ENCODE results near the gene MAGIX. TPM values are rescaled to one million over a fixed set of nuclear protein-coding genes. Genes with fewer than 3 reads are reported as not detected.
"Not testable (repeated sequence)": the region's sequence is repeated elsewhere in the genome, so short reads cannot be mapped to it uniquely, and the experiment has no call there.

Gene MAGIX
- 1 to 10 TPM in 1 of 2 experiments, under 1 TPM in 1; 0.97 to 1.5 TPM for total RNA-seq

DNA sequence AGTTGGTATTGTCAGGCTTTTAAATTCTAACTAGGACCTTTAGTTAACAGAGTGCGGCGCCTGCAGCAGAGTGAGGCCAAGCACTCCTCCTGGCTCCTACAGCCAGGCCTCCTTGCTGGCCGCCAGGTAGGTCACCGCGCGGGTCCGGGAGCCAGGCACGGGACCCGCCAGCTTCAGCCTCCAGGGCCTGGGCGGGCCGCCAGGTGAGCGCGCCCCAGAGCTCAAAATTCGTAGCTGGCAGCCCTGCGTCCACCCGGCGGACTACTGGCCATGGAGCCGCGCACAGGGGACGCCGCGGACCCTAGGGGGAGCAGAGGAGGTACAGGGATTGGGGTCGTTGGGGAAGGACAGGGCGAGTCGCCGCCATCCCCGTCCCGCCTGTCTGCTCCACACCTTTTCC is at the start of gene MAGIX:
Gene MAGIX, plus strand, starts transcription at position 139 of the 400 bp plus-strand sequence. Its CDS starts 132 bp downstream, at position 271.
- Mint-ChIP-seq H3K4me3 (peak within 1 kb of the TSS; percentile 56), H3K27me3 (ENCODE audit: low read depth) (no peaks in the 10 kb centered on the region), H3K27ac (peak within 1 kb of the TSS; percentile 72), H3K4me1 (ENCODE audit: low read depth) (peaks cover 33% of the 10 kb centered on the region), H3K36me3 (ENCODE audit: low read depth) (no peaks in the 10 kb centered on the region), H3K9me3 (ENCODE audit: insufficient read depth) (no peaks in the 10 kb centered on the region)
- CTCF ChIA-PET = interaction anchor here (1.1 kb wide), 1 partner anchor 21 kb away, joined by 4 read pairs; no protein-coding TSS in a partner anchor
- ATAC-seq = no peak
- DNase-seq = no peak
- POLR2A ChIA-PET = interaction anchor here (0.7 kb wide), 1 partner anchor 72 kb away, joined by 3 read pairs; the partner anchor contains the start of gene CCDC22

DNA sequence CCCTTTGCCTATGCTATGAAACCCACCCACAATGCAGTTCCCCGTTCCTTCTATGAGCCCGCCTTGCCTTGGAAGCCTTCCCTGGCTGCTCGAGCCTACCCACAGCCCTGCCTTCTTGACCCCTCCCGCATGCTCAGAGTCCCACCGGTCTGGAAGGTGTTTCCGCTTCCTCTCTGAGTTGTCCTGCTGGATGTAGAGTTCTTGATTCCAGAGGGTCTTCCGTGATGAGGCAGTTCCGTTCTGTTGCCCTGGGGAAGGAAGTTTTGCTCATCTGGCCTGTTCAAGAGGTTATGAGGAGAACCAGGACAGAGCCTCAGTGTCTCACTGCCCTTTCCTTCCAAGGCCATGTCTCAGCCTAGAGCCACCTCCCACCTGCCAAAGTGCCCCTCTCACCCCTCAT is 46.5 kb upstream of the MAGIX start:
- DNase-seq (no peak), ATAC-seq (no peak)
- CTCF ChIA-PET = no interaction called here
- Mint-ChIP-seq H3K27ac (peak overlapping the region; percentile 81), H3K9me3 (ENCODE audit: insufficient read depth) (no peaks in the 10 kb centered on the region), H3K36me3 (ENCODE audit: low read depth) (peaks cover 41% of the 10 kb centered on the region), H3K27me3 (ENCODE audit: low read depth) (no peaks in the 10 kb centered on the region), H3K4me1 (ENCODE audit: low read depth) (peaks cover 19% of the 10 kb centered on the region), H3K4me3 (no peak overlapping the region)
- POLR2A ChIA-PET = no interaction called here

DNA sequence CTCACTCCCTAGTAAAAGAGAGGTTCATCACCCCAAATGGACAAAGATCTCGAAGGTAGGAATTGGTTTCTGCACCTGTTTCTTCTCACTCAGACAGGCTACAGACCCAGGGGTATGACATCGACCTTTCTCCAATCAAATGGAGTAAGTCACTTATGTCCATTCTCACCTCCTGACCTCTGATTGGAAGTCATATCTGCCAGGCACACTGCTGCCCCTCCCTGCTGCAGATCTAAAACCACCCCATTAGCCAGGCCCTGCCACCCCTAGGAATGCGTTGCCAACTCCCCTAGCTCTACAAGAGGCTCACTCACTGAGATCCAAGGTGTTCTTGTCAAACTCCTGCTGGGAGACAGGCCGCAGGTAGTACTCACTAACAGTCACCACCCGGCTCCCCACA is 45.8 kb upstream of the MAGIX start:
- peak overlapping the region; percentile 81 for H3K27ac Mint-ChIP-seq
- POLR2A ChIA-PET = no interaction called here
- H3K4me1 Mint-ChIP-seq (ENCODE audit: low read depth) = peaks cover 24% of the 10 kb centered on the region
- peak overlapping the region; percentile 34 for H3K4me3 Mint-ChIP-seq
- no peaks in the 10 kb centered on the region for H3K9me3 Mint-ChIP-seq (ENCODE audit: insufficient read depth)
- H3K36me3 Mint-ChIP-seq (ENCODE audit: low read depth) = peaks cover 45% of the 10 kb centered on the region
- no peaks in the 10 kb centered on the region for H3K27me3 Mint-ChIP-seq (ENCODE audit: low read depth)
- DNase-seq = no peak
- CTCF ChIA-PET = no interaction called here
- no peak for ATAC-seq

DNA sequence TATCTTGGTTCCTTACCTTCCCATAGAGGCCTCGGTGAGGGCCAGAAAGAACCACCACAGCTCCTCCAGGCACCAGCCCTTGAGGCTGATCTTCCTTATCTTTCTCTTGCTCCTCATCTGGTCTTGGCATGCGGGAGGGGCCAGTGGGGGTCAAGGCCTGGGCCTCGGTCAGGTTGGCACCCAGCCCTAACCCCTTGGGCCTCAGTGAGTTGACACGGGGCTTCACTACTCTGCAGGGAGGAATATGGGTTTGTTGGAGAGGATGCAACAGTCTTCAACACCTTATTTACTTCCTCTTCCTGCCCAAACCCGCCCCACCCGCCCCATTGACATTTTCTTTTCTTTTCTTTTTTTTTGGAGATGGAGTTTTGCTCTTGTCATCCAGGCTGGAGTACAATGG is 45.0 kb upstream of the MAGIX start:
- peaks cover 40% of the 10 kb centered on the region for H3K36me3 Mint-ChIP-seq (ENCODE audit: low read depth)
- peaks cover 31% of the 10 kb centered on the region for H3K4me1 Mint-ChIP-seq (ENCODE audit: low read depth)
- no peaks in the 10 kb centered on the region for H3K9me3 Mint-ChIP-seq (ENCODE audit: insufficient read depth)
- ChIA-PET CTCF (no interaction called here), POLR2A (no interaction called here)
- H3K4me3 Mint-ChIP-seq = peak overlapping the region; percentile 77
- no peak for ATAC-seq
- no peak for DNase-seq
- H3K27ac Mint-ChIP-seq = peak overlapping the region; percentile 95
- no peaks in the 10 kb centered on the region for H3K27me3 Mint-ChIP-seq (ENCODE audit: low read depth)

DNA sequence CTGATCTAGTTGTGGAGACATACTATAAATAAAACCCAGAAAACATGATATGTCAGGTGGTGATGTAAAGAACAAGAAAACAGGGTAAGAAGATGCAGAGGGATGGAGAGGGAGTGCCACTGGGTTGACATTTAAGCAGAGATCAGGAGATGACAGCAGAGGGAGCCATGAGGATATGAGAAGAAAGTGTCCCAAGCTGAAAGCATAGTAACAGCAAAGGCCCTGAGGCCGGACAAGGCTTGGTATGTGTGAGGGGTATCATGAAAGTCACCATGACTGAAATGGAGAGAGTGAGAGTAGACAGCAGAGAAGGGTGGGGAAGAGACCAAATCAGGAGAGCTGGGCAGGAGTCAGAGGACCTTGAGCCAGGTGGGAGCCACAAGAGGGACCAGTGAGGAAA is 42.5 kb upstream of the MAGIX start:
- POLR2A ChIA-PET = no interaction called here
- Mint-ChIP-seq H3K9me3 (ENCODE audit: insufficient read depth) (no peaks in the 10 kb centered on the region), H3K27me3 (ENCODE audit: low read depth) (no peaks in the 10 kb centered on the region), H3K4me1 (ENCODE audit: low read depth) (peaks cover 41% of the 10 kb centered on the region), H3K4me3 (no peak overlapping the region), H3K27ac (no peak overlapping the region), H3K36me3 (ENCODE audit: low read depth) (peaks cover 40% of the 10 kb centered on the region)
- ATAC-seq (no peak), DNase-seq (no peak)
- CTCF ChIA-PET = interaction anchor here (1.0 kb wide), 1 partner anchor 36 kb away, joined by 4 read pairs; no protein-coding TSS in a partner anchor

DNA sequence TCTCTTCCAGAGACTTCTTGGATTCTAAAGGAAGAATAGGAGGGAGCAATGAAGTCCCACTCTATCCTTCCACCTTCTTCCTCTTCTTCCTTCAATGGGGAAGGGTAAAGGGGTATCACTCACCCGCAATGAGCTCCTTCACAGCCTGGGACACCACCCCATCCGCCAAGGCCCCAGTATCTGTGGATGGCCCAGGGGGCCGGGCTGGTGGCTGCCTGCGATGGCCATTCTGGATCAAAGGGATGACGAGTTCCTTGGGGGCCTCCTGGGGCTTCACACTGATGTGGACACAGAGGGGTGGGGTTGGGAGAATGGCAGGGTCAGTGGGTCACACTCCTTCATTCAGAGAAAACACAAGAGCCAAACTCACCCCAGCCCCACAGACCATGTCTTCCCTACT is 40.1 kb upstream of the MAGIX start:
- no peaks in the 10 kb centered on the region for H3K27me3 Mint-ChIP-seq (ENCODE audit: low read depth)

DNA sequence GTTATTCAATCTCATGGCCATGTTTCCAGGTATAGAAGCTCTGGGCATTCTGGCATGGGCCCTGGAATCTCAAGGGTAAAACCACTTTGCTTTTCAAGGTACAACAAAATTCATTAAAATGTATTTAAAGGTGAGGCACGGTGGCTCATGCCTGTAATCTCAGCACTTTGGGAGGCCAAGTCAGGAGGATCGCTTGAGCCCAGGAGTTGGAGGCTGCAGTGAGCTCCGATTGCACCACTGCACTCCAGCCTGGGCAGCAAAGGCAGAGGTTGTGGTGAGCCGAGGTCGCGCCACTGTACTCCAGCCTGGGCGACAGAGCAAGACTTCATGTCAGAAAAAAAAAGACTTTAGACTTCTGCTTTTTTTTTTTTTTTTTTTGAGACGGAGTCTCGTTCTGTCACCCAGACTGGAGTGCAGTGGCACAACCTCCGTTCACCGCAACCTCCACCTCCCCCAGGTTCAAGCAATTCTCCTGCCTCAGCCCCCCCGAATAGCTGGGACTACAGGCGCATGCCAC is 34.8 kb upstream of the MAGIX start:
- DNase-seq; H3K9me3 Mint-ChIP-seq (ENCODE audit: insufficient read depth); H3K36me3 Mint-ChIP-seq (ENCODE audit: low read depth); H3K4me1 Mint-ChIP-seq (ENCODE audit: low read depth); H3K4me3 Mint-ChIP-seq; H3K27ac Mint-ChIP-seq; CTCF ChIA-PET; POLR2A ChIA-PET; ATAC-seq; H3K27me3 Mint-ChIP-seq (ENCODE audit: low read depth): not testable (repeated sequence)

More for the DNA sequence above, 40.1 kb upstream of the MAGIX start:
- H3K4me3 Mint-ChIP-seq = peak overlapping the region; percentile 97
- no peaks in the 10 kb centered on the region for H3K9me3 Mint-ChIP-seq (ENCODE audit: insufficient read depth)
- POLR2A ChIA-PET = interaction anchor here (0.7 kb wide), 1 partner anchor 42 kb away, joined by 3 read pairs; no protein-coding TSS in a partner anchor
- H3K27ac Mint-ChIP-seq = no peak overlapping the region
- H3K36me3 Mint-ChIP-seq (ENCODE audit: low read depth) = peaks cover 23% of the 10 kb centered on the region
- CTCF ChIA-PET = interaction anchor here (0.9 kb wide), 1 partner anchor 33 kb away, joined by 5 read pairs; no protein-coding TSS in a partner anchor
- DNase-seq (no peak), ATAC-seq (no peak)
- peaks cover 29% of the 10 kb centered on the region for H3K4me1 Mint-ChIP-seq (ENCODE audit: low read depth)

DNA sequence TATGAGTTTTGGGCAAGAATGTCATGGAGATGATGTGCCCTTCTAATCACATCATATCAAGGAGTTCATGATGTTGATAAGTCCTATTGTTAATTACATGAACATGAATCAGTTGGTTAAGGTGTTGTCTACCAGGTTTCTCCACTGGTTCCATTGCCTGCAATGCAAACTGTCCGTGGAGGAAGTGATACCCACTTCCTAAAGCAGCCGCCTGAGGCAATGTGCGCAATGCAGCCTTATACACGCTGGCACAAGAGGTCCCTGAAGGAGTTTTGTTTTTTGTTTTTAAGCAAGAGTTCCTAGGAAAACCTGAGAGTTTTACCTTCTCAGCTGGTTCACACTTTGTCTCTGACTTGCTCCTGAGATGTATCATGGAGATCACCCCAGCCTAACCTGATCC is 33.1 kb upstream of the MAGIX start:
- H3K27me3 Mint-ChIP-seq (ENCODE audit: low read depth) = no peaks in the 10 kb centered on the region
- ChIA-PET CTCF (no interaction called here), POLR2A (no interaction called here)
- H3K4me1 Mint-ChIP-seq (ENCODE audit: low read depth) = no peaks in the 10 kb centered on the region
- ATAC-seq (no peak), DNase-seq (no peak)
- H3K27ac Mint-ChIP-seq = no peak overlapping the region
- no peaks in the 10 kb centered on the region for H3K9me3 Mint-ChIP-seq (ENCODE audit: insufficient read depth)
- H3K4me3 Mint-ChIP-seq = no peak overlapping the region
- no peaks in the 10 kb centered on the region for H3K36me3 Mint-ChIP-seq (ENCODE audit: low read depth)

DNA sequence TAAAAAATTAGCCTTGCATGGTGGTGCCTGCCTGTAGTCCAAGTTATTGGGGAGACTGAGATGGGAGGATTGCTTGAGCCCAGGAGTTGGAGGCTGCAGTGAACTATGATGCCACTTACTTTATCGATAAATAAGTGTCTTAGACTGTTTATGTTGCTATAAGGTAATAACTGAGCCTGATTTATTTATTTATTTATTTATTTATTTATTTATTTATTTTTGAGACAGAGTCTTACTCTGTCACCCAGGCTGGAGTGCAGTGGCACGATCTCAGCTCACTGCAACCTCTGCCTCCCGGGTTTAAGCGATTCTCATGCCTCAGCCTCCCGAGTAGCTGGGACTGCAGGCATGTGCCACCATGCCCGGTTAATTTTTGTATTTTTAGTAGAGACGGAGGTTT is 30.3 kb upstream of the MAGIX start:
- DNase-seq; POLR2A ChIA-PET; H3K27me3 Mint-ChIP-seq (ENCODE audit: low read depth); H3K4me1 Mint-ChIP-seq (ENCODE audit: low read depth); H3K4me3 Mint-ChIP-seq; ATAC-seq; H3K27ac Mint-ChIP-seq; H3K9me3 Mint-ChIP-seq (ENCODE audit: insufficient read depth); CTCF ChIA-PET; H3K36me3 Mint-ChIP-seq (ENCODE audit: low read depth): not testable (repeated sequence)

DNA sequence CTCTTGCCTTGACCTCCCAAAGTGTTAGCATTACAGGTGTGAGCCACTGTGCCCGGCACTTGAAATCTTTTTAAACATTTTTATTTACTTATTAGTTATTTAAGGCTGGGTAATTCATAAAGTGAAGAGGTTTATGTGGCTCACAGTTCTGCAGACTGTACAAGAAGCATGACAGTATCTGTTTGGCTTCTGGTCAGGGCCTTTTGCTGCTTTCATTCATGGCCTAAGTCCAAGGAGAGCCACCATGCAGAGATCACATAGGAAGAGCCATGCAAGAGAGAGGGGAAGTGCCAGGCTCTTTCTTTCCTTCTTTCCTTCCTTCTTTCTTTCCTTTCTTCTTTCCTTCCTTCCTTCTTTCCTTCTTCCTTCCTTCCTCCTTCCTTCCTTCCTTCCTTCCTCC is 28.8 kb upstream of the MAGIX start:
- no peaks in the 10 kb centered on the region for H3K27me3 Mint-ChIP-seq (ENCODE audit: low read depth)
- POLR2A ChIA-PET = no interaction called here
- CTCF ChIA-PET = interaction anchor here (1.3 kb wide), 1 partner anchor 22 kb away, joined by 3 read pairs; no protein-coding TSS in a partner anchor

DNA sequence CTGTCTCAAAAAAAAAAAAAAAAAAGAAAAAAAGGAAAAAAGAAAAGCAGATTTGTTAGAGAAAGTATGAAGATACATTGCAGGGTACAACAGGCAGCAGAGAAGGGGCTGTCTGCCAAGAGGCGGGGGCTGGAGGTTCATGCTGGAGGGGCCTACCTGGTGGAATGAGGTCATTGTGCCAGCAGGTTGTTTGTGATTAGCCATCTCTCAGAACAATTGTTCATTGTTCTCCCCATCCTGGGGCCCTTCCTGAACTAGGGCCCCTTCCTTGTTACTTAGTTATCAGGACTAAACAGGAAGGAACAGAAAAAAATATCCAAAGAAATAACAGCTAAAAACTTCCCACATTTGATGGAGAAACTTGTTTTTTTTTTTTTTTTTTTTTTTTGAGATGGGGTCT is 25.1 kb upstream of the MAGIX start:
- Mint-ChIP-seq H3K9me3 (ENCODE audit: insufficient read depth) (peaks cover 8% of the 10 kb centered on the region), H3K27me3 (ENCODE audit: low read depth) (no peaks in the 10 kb centered on the region), H3K36me3 (ENCODE audit: low read depth) (peaks cover 2% of the 10 kb centered on the region), H3K4me1 (ENCODE audit: low read depth) (no peaks in the 10 kb centered on the region), H3K4me3 (no peak overlapping the region), H3K27ac (no peak overlapping the region)
- POLR2A ChIA-PET = no interaction called here
- CTCF ChIA-PET = no interaction called here
- DNase-seq (no peak), ATAC-seq (no peak)

More for the DNA sequence above, 28.8 kb upstream of the MAGIX start:
- Mint-ChIP-seq H3K36me3 (ENCODE audit: low read depth) (no peaks in the 10 kb centered on the region), H3K27ac (no peak overlapping the region), H3K4me1 (ENCODE audit: low read depth) (no peaks in the 10 kb centered on the region), H3K9me3 (ENCODE audit: insufficient read depth) (no peaks in the 10 kb centered on the region), H3K4me3 (no peak overlapping the region)
- ATAC-seq = no peak
- no peak for DNase-seq

DNA sequence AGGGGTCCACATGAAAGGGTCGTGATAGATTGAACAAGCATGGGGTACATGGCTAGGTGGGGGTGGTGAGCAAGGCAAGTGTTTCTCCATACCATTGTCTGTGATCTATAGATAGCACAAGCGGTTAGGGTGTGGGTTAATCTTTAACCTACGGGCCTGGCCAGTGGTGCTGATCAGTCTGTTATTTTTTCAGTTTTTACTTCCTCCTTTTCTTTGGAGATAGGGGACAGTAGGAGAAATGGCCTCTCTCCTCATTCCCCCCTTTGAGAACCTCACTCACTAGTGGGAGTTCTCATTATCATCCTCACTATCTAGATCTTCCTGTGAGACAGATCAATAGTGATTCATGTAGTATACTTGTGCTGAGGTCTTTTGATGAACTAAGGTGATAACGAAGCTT is 22.8 kb upstream of the MAGIX start:
- no peak for ATAC-seq
- no peak for DNase-seq
- Mint-ChIP-seq H3K27me3 (ENCODE audit: low read depth) (no peaks in the 10 kb centered on the region), H3K36me3 (ENCODE audit: low read depth) (peaks cover 2% of the 10 kb centered on the region), H3K4me1 (ENCODE audit: low read depth) (no peaks in the 10 kb centered on the region), H3K27ac (no peak overlapping the region), H3K4me3 (no peak overlapping the region), H3K9me3 (ENCODE audit: insufficient read depth) (peaks cover 8% of the 10 kb centered on the region)
- ChIA-PET CTCF (interaction anchor here (4.9 kb wide), 1 partner anchor 16 kb away, joined by 26 read pairs; no protein-coding TSS in a partner anchor), POLR2A (no interaction called here)

DNA sequence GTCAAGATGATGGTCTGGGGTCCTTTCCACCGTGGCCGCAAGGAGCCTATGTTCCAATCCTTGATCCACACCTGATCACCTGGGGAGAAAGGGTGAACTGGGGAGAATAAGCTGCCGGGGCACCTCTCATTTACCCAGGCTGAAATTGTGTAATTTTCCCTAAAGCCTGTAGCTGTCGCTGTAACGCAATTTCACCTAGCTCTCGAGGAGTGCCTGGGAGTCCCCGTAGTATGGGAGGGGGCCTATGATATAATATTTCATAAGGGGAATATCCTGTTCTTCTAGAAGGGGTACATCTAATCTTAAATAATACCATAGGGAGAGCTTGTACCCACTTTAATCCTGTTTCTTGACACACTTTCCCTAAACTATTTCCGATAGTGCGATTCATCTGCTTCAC is 20.3 kb upstream of the MAGIX start:
- POLR2A ChIA-PET; DNase-seq; H3K27me3 Mint-ChIP-seq (ENCODE audit: low read depth); H3K36me3 Mint-ChIP-seq (ENCODE audit: low read depth); H3K9me3 Mint-ChIP-seq (ENCODE audit: insufficient read depth); H3K4me1 Mint-ChIP-seq (ENCODE audit: low read depth); H3K4me3 Mint-ChIP-seq; H3K27ac Mint-ChIP-seq; ATAC-seq: not testable (repeated sequence)
- CTCF ChIA-PET = interaction anchor here (1.1 to 4.9 kb wide), 6 partner anchors 13 to 51 kb away, joined by 4 to 26 read pairs (median 6); partner anchors contain the start of gene MAGIX
